Neuronal stem cell (in vitro differentiated cells): Measurements from ENCODE around the gene TRIM56.
"Not testable (repeated sequence)": the region's sequence is repeated elsewhere in the genome, so short reads cannot be mapped to it uniquely, and the experiment has no call there.

Source experiments
- DNase-seq: peaks from one replicate; pipeline ENCODE4 v3.0.0-alpha.2; 2013; ENCODE audit warnings: low spot score
- H2AFZ ChIP-seq: one replicate; pipeline ENCODE4 v1.6.1; 2013; ENCODE audit warnings: mild to moderate bottlenecking, low read length, inconsistent platforms
- H2AK5ac ChIP-seq: 2 replicates; pipeline ENCODE4 v1.6.1; 2013; ENCODE audit warnings: low read depth, mild to moderate bottlenecking, inconsistent platforms, low read length, moderate library complexity, mixed read lengths
- H2BK120ac ChIP-seq: 2 replicates; pipeline ENCODE4 v1.6.1; 2013; ENCODE audit warnings: low read depth, mild to moderate bottlenecking, inconsistent platforms, low read length, moderate library complexity, mixed read lengths
- H2BK12ac ChIP-seq: one replicate; pipeline ENCODE4 v1.6.1; 2013; ENCODE audit warnings: low read length, inconsistent platforms
- H2BK15ac ChIP-seq: 2 replicates; pipeline ENCODE4 v1.6.1; 2013; ENCODE audit warnings: mild to moderate bottlenecking, low read length, inconsistent platforms, mixed read lengths
- H2BK5ac ChIP-seq: one replicate; pipeline ENCODE4 v1.6.1; 2013; ENCODE audit warnings: inconsistent platforms, mild to moderate bottlenecking, low read length, moderate library complexity
- H3K14ac ChIP-seq: one replicate; pipeline ENCODE4 v1.6.1; 2013; ENCODE audit warnings: low read length, inconsistent platforms
- H3K18ac ChIP-seq: 2 replicates; pipeline ENCODE4 v1.6.1; 2013; ENCODE audit warnings: low read length, inconsistent platforms
- H3K23ac ChIP-seq: 2 replicates; pipeline ENCODE4 v1.6.1; 2013; ENCODE audit warnings: low read depth, mild to moderate bottlenecking, mixed read lengths, low read length, inconsistent platforms; ENCODE audit not compliant: poor library complexity
- H3K27ac ChIP-seq: replicated peaks from 3 replicates; pipeline ENCODE4 v1.5.1; 2013; ENCODE audit warnings: low read length, inconsistent platforms
- H3K27me3 ChIP-seq, 3 experiments: 2 replicates each; pipeline ENCODE4 v1.6.1; 2013; ENCODE audit warnings: low read length in 3 of 3, mild to moderate bottlenecking in 2 of 3, inconsistent platforms in 1 of 3, low read depth in 1 of 3, mixed read lengths in 1 of 3, moderate library complexity in 1 of 3; ENCODE audit not compliant: control insufficient read depth in 3 of 3, insufficient read depth in 3 of 3
- H3K36me3 ChIP-seq, 2 donors: replicated peaks in 1 of 2; 2 replicates each; pipeline ENCODE4 v1.6.1; 2013; ENCODE audit warnings: low read length in 2 of 2; ENCODE audit not compliant: control insufficient read depth in 2 of 2, insufficient read depth in 2 of 2
- H3K4ac ChIP-seq: 2 replicates; pipeline ENCODE4 v1.6.1; 2013; ENCODE audit warnings: inconsistent platforms, mild to moderate bottlenecking, low read length, moderate library complexity
- H3K4me1 ChIP-seq, 2 donors: 1 replicate in 1 of 2; 2 replicates in 1 of 2; pipeline ENCODE4 v1.6.1; 2013; ENCODE audit warnings: low read length in 2 of 2, low read depth in 1 of 2; ENCODE audit not compliant: control insufficient read depth in 2 of 2, insufficient read depth in 1 of 2
- H3K4me2 ChIP-seq: one replicate; pipeline ENCODE4 v1.6.1; 2013; ENCODE audit warnings: mild to moderate bottlenecking, low read length, inconsistent platforms; ENCODE audit not compliant: insufficient read depth, poor library complexity, severe bottlenecking
- H3K4me3 ChIP-seq, 2 donors: 2 replicates each; pipeline ENCODE4 v1.5.1; 2013; ENCODE audit warnings: low read length in 2 of 2, mild to moderate bottlenecking in 2 of 2, inconsistent platforms in 1 of 2, moderate library complexity in 1 of 2
- H3K79me1 ChIP-seq: one replicate; pipeline ENCODE4 v1.6.1; 2013; ENCODE audit warnings: low read depth, mild to moderate bottlenecking, inconsistent platforms, low read length, moderate library complexity
- H3K9ac ChIP-seq: one replicate; pipeline ENCODE4 v1.6.1; 2013; ENCODE audit warnings: mild to moderate bottlenecking, low read depth, low read length, inconsistent platforms; ENCODE audit not compliant: poor library complexity
- H3K9me3 ChIP-seq, 2 donors: replicated peaks in 1 of 2; 2 replicates each; pipeline versions ENCODE3 to v1.6.1; 2013; ENCODE audit warnings: low read length in 2 of 2, mild to moderate bottlenecking in 2 of 2, inconsistent platforms in 1 of 2, low read depth in 1 of 2, mixed read lengths in 1 of 2, moderate library complexity in 1 of 2; ENCODE audit not compliant: control insufficient read depth in 2 of 2, insufficient read depth in 1 of 2
- H4K8ac ChIP-seq: one replicate; pipeline ENCODE4 v1.6.1; 2013; ENCODE audit warnings: low read depth, mild to moderate bottlenecking, inconsistent platforms, low read length, moderate library complexity
- H4K91ac ChIP-seq: one replicate; pipeline ENCODE4 v1.6.1; 2013; ENCODE audit warnings: low read length, low read depth, mild to moderate bottlenecking, inconsistent platforms; ENCODE audit not compliant: poor library complexity
- WGBS, 2 donors: extraction: QIAGEN DNeasy Blood & Tissue Kit; methylation state at CpG; one replicate each; pipeline ENCODE4 v1.1.7; 2013; ENCODE audit warnings: missing lambda C conversion rate in 2 of 2, mixed read lengths in 1 of 2; ENCODE audit not compliant: insufficient read length in 2 of 2, insufficient replicate concordance in 1 of 2; ENCODE audit errors: extremely low coverage in 2 of 2; 5-methylcytosine and 5-hydroxymethylcytosine counted together

The TRIM56 gene

DNA sequence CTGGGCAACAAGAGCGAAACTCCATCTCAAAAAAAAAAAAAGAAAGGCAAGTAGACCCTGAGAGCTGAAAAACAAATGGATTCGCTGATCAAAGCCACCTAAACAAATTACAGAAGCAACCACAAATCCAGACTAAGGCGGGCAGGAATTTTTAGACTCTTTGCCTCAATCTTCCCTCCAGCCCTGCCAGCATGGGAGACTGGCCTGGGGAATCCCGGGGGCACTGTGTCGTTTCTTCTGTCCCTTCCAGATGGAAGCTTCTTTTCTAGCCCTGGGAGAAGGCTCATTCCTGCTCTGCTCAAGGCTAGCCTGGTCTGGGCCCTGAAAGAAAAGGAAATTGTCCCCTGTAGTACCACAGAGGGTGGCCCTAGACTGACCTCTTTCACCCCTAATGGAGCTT, 26.0 kb downstream of the TRIM56 start:
- Histone ChIP-seq H4K91ac (no peak overlapping the region), H2BK15ac (no peak overlapping the region), H3K27ac (no peak overlapping the region), H2BK5ac (no peak overlapping the region), H3K4me3 (no peak overlapping the region), H3K23ac (no peak overlapping the region), H4K8ac (no peak overlapping the region), H3K18ac (no peak overlapping the region), H3K4me2 (no peak overlapping the region), H2BK12ac (no peak overlapping the region), H3K9me3 (no peaks in the 10 kb centered on the region), H2BK120ac (no peak overlapping the region), H3K14ac (no peak overlapping the region), H2AK5ac (no peak overlapping the region), H3K36me3 (no peaks in the 10 kb centered on the region), H3K4ac (no peak overlapping the region), H3K27me3 (no peaks in the 10 kb centered on the region), H3K4me1 (peaks cover 0 to 5% of the 10 kb centered on the region in 2 donors), H3K9ac (no peak overlapping the region), H2AFZ (no peak overlapping the region), H3K79me1 (no peaks in the 10 kb centered on the region)
- no CpG with 5 or more reads among the region's 5 CpGs for WGBS, 2 donors
- no peak for DNase-seq

DNA sequence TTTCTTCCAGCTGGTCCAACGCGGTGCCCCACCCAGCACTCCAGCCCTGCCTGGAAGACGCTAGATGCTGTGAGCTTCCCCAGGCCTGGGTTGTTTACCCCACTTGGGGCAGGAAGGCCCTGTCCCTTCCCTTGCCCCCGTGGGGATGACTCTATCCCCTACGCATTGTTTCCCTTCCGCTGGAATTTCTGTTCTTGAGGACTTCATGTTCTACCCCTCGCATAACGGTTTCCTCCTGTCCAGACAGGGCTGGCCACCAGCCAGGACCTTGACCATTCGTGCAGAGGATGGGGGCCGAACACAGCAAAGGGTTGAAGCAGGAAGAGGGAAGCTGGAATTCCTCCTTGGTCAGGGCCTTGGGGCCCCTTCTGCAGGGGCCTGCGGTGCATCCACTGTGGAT, 27.0 kb downstream of the TRIM56 start:
- Histone ChIP-seq H3K9me3 (no peaks in the 10 kb centered on the region), H3K4ac (no peak overlapping the region), H3K9ac (no peak overlapping the region), H2BK15ac (no peak overlapping the region), H3K14ac (peak overlapping the region; percentile 84), H4K91ac (no peak overlapping the region), H3K4me3 (no peak overlapping the region), H3K79me1 (no peaks in the 10 kb centered on the region), H2AK5ac (peak overlapping the region; percentile 46), H3K36me3 (no peaks in the 10 kb centered on the region), H3K4me1 (peaks cover 0 to 5% of the 10 kb centered on the region in 2 donors), H3K27me3 (no peaks in the 10 kb centered on the region), H3K23ac (no peak overlapping the region), H3K18ac (peak overlapping the region; percentile 44), H3K4me2 (no peak overlapping the region), H2BK12ac (peak overlapping the region; percentile 16), H2BK5ac (no peak overlapping the region), H4K8ac (no peak overlapping the region), H3K27ac (no peak overlapping the region), H2AFZ (peak overlapping the region; percentile 22), H2BK120ac (peak overlapping the region; percentile 87)
- no CpG with 5 or more reads among the region's 11 CpGs for WGBS, 2 donors
- no peak for DNase-seq

DNA sequence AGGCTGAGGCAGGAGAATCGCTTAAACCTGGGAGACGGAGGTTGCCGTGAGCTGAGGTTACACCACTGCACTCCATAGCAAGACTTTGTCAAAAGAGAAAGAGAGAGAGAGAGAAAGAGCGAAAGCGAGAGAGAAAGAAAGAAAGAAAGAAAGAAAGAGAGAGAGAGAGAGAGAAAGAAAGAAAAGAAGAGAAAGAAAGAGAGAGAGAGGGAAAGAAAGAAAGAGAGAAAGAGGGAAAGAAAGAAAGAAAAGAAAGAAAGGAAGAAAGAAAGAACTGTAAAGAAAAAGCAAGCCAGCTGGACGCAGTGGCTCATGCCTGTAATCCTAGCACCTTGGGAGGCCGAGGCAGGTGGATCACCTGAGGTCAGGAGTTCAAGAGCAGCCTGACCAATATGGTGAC, 27.9 kb downstream of the TRIM56 start:
- not testable (repeated sequence) for H3K18ac ChIP-seq, H3K23ac ChIP-seq, H3K79me1 ChIP-seq, H2AFZ ChIP-seq, H2BK5ac ChIP-seq, H3K9me3 ChIP-seq, H3K9ac ChIP-seq, H3K27ac ChIP-seq, H3K27me3 ChIP-seq, H4K91ac ChIP-seq, H3K36me3 ChIP-seq, H3K4me3 ChIP-seq, H2AK5ac ChIP-seq, H3K14ac ChIP-seq, DNase-seq, H2BK12ac ChIP-seq, H3K4me2 ChIP-seq, H4K8ac ChIP-seq, H2BK15ac ChIP-seq, H3K4me1 ChIP-seq, H2BK120ac ChIP-seq, H3K4ac ChIP-seq
- no CpG with 5 or more reads among the region's 7 CpGs for WGBS, 2 donors

DNA sequence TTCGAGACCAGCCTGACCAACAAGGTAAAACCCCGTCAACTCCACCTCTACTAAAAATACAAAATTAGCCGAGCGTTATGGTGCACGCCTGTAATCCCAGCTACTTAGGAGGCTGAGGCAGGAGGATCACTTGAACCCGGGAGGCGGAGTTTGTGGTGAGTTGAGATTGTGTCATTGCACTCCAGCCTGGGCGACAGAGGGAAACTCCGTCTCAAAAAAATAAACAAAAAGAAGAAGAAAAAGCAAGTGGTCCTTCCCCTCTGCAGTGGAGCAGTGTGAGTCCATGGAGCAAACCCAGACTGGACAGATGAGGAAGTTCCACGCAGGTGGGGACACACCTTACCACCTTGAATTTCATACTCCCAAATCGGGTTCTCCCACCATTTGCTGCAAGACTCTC, 28.6 kb downstream of the TRIM56 start:
- no peak overlapping the region for H2BK5ac ChIP-seq
- peaks cover 0 to 2% of the 10 kb centered on the region in 2 donors for H3K4me1 ChIP-seq
- H3K4me2 ChIP-seq, result no peak overlapping the region
- no peak overlapping the region for H3K18ac ChIP-seq
- no peak for DNase-seq
- no peak overlapping the region for H4K8ac ChIP-seq
- H2AFZ ChIP-seq, result no peak overlapping the region
- H2BK120ac ChIP-seq, result no peak overlapping the region
- H3K9ac ChIP-seq, result no peak overlapping the region
- H2BK12ac ChIP-seq, result no peak overlapping the region
- H3K4me3 ChIP-seq, result no peak overlapping the region
- H3K23ac ChIP-seq, result no peak overlapping the region
- H3K79me1 ChIP-seq, result no peaks in the 10 kb centered on the region
- H3K36me3 ChIP-seq, result no peaks in the 10 kb centered on the region
- WGBS, 2 donors, result no CpG with 5 or more reads among the region's 11 CpGs
- H3K14ac ChIP-seq, result no peak overlapping the region
- H3K27ac ChIP-seq, result no peak overlapping the region
- H2AK5ac ChIP-seq, result no peak overlapping the region
- no peaks in the 10 kb centered on the region for H3K9me3 ChIP-seq
- H4K91ac ChIP-seq, result no peak overlapping the region
- no peak overlapping the region for H2BK15ac ChIP-seq
- no peak overlapping the region for H3K4ac ChIP-seq
- no peaks in the 10 kb centered on the region for H3K27me3 ChIP-seq
